Myocyte (in vitro differentiated cells): ENCODE measurements around the gene ZDHHC4. TPM values are rescaled to one million over a fixed set of nuclear protein-coding genes. Genes with fewer than 3 reads are reported as not detected.
A peak's percentile ranks its signal among the peaks of the same experiment; 100 is the strongest.
"Not testable (repeated sequence)": the region's sequence is repeated elsewhere in the genome, so short reads cannot be mapped to it uniquely, and the experiment has no call there.

Experiments
- DNase-seq: peaks from one replicate; pipeline ENCODE4 v3.0.0-alpha.2; 2012; ENCODE audit warnings: low read depth
- total RNA-seq: library from RNA; depleted of rRNA; stranded (reverse); fragments of >200 nt; gene quantifications from 2 replicates; pipeline ENCODE4 v1.2.3, GENCODE V29; 2014

Gene ZDHHC4
- total RNA-seq, 1 donor from 2014 or later, result 84.3 TPM

DNA sequence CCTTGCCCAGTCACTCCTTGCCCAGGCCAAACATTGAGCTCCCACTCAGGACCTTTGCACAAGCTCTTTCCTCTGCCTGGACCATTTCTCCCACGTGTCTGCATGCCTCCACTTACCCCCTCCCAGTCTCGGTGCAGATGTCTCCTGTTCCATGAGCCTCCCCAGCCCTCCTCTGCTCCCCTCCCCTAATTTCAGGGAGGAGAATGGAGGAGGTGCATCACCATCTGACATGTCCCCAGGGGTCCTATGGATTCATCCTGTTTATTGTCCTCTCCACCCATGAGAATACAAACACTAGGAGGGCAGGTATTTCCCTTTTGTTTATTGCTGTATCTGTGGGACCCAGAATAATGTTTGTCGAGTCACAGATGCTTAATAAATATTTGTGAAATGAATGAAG, 17.4 kb upstream of the ZDHHC4 start:
- no peak for DNase-seq

DNA sequence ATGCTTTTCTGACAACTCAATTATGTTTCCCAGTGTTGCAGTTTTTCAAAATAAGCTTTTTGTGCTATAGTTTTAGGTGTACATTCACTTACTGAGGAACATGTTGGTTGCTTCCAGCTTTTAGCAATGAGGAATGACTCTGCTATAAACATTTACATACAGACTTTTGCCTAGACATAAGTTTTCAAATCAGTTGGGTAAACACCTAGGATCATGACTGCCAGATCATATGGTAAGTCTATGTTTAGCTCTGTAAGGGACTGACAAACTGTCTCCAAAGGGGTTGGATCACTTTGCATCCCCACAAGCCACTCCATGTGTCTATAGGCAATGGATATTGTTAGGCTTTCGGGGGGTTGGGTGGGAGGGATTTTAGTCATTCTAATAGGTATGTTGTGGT, 15.1 kb upstream of the ZDHHC4 start:
- no peak for DNase-seq

DNA sequence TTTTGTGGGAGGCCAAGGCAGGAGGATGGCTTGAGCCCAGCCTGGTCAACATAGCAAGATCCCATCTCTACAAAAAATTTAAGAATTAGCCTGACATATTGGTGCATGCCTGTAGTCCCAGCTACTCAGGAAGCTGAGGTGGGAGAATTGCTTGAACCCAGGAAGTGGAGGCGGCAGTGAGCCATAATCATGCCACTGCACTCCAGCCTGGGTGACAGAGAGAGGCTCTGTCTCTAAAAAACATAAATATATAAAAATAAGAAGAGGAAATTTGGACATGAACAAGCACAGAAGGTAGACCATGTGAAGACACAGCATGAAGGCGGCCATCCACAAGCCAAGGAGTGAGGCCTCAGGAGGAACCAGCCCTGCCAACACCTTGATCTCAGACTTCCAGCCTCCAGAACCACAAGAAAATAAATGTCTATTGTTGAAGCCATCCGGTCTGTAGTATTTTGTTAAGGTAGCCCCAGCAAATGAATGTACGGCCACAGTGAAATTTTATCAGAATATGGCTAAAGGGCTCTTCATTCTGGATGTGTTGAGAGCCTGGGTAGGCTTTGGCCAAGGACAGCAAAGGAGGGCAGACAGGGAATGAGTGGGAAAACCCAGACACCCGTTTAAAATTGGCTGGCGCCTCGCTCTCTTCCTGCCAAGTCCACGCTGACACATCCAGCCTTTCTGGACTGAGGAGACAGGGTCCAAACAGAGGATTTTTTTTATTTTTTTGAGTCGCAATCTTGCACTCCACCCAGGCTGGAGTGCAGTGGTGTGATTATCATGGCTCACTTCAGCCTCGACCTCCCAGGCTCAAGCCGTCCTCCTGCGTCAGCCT, 13.1 kb upstream of the ZDHHC4 start:
- no peak for DNase-seq

GRCh38 chr7:6565655-6566054, 11.6 kb upstream of the ZDHHC4 start:
- no peak for DNase-seq

DNA sequence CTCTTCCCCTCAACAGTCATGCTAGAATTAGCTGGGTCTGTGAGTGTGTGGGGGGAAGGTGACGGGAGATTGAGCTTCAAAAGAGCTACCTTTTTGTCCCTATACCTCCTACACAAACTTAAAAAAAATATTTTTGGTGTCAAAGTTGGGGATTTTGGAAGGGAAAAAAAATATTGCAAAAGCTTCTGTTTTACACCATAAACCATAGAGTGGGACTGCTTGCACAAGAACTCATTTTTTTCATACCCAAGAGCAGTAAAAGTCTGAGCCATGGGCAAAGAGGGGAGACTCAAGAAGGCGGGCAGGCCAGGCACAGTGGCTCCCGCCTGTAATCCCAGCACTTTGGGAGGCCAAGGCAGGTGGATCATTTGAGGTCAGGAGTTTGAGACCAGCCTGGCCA, 9.4 kb upstream of the ZDHHC4 start:
- no peak for DNase-seq

- peak; percentile 9 for DNase-seq
Measured at GRCh38 chr7:6571160-6571779, 6.0 kb upstream of the ZDHHC4 start.

- no peak for DNase-seq
Measured at GRCh38 chr7:6575281-6576023, 1.8 kb upstream of the ZDHHC4 start.

DNA sequence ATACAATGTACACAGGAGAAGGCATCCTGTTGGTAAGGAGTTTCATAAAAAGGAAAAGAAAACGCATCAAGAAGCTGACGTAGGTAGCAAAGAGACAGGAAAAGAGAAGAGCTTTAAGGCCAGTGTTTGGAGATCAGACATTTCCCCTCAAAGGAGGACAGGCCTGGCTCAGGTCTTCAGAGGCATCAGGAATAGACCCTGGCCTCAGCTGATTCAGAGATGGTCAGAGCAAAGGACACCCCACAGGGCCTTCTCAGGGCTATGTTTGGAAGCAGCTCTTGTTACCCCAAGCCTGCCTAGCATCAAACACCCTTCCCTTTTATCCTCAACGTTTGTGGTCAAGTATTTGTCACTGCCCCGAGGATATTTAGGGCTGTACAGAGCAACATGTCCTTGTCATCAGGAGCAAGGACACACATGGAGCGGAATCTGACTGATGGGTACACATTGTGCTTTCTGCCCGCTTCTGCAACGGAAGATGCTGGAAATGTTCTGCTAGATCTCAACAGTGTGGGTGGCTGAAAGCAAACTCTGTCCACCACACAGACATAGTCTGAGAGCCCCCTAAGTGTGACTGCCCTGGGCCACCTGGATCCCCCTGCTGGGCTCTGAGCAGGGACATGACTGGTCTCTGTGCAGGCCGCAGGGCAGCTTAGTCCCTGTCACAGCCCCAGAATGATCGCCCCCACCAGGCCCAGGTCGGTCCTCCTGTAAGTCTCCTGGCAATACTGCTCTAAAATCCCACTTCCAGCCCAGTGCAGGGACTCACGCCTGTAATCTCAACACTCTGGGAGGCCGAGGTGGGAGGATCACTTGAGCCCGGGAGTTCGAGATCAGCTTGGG, 1.0 kb upstream of the ZDHHC4 start:
- DNase-seq, result peak; percentile 24

- peak; percentile 19 for DNase-seq
Measured at GRCh38 chr7:6576867-6577368, 336 bp upstream of the ZDHHC4 start.

DNA sequence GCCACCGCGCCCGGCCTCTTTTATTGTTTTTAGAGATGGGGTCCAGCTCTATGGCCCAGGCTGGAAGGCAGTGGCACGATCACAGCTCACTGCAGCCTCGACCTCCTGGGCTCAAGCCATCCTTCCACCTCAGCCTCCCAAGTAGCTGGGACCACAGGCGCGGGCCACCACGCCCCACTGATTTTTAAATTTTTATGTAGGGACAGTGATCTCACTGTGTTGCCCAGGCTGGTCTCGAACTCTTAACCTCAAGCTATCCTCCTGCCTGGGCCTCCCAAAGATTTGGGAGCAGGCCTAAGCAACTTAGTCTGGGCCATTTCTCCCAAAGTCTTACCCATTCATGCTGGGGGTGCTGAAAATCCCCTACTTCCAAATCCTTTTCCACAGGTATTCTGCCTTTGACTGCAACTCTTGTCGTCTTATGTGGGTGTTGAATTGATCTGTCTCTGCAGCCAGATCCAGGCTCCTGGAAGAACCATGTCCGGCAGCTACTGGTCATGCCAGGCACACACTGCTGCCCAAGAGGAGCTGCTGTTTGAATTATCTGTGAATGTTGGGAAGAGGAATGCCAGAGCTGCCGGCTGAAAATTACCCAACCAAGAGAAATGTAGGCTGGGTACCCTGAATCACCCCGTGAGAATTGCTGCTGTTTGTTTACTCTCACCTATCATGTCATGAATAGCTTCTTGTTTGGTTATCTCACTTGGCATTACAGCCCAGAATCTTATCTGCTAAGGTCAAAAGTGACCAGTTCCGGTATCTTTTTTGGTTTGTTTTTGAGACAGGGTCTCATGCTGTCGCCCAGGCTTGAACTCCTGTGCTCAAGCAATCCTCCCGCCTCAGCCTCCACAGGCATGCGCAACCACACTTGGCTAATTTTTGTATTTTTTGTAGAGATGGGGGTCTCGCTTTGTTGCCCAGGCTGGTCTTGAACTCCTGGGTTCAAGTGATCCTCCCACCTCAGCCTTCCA, 1.1 kb downstream of the ZDHHC4 start:
- no peak for DNase-seq

DNA sequence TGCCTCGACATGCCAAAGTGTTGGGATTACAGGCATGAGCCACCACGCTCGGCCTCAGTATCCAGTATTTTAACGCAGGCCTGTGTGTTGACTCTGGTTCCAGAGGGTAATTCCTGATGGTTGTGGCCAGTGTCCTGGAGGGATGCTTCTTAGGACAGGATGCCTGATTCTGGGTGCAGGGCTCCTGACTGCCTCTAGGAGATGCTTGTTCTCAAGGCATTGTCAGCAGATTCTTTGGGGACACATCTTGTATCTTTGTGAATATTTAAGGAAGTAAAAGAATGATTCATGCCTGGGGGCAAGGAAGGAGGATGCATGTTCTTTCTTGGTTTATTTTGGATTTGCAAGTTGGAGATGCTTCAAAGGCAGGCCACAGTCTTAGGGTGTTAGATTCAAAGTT, 2.2 kb downstream of the ZDHHC4 start:
- no peak for DNase-seq

DNA sequence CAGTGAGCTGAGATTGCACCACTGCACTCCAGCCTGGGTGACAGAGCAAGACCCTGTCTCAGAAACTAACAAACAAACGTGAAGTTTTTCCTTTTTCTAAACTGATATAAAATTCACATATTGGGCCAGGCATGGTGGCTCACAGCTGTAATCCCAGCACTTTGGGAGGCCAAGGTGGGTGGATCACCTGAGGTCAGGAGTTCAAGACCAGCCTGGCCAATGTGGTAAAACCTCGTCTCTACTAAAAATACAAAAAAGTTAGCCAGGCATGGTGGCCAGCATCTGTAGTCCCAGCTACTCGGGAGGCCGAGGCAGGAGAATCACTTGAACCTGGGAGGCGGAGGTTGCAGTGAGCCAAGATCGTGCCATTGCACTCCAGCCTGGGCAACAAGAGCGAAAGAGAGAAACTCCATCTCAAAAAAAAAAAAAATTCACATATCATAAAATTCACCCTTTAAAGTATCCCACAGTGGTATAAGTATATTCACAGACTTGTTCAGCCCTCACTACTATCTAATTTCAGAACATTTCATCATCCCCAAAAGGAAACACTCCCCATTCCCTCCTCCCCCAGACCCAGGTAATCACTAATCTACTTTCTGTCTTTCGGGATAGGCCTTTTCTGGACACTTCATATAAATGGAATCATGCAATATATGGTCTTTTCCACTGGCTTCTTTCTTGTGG, 8.6 kb downstream of the ZDHHC4 start:
- not testable (repeated sequence) for DNase-seq

DNA sequence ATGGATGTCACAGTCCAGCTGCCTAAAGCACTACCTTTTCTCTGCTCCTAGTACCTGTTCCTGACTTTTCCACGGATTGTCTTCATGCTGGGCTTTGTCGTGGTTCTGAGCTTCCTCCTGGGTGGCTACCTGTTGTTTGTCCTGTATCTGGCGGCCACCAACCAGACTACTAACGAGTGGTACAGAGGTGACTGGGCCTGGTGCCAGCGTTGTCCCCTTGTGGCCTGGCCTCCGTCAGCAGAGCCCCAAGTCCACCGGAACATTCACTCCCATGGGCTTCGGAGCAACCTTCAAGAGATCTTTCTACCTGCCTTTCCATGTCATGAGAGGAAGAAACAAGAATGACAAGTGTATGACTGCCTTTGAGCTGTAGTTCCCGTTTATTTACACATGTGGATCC, 11.3 kb downstream of the ZDHHC4 start:
- DNase-seq, result no peak

DNA sequence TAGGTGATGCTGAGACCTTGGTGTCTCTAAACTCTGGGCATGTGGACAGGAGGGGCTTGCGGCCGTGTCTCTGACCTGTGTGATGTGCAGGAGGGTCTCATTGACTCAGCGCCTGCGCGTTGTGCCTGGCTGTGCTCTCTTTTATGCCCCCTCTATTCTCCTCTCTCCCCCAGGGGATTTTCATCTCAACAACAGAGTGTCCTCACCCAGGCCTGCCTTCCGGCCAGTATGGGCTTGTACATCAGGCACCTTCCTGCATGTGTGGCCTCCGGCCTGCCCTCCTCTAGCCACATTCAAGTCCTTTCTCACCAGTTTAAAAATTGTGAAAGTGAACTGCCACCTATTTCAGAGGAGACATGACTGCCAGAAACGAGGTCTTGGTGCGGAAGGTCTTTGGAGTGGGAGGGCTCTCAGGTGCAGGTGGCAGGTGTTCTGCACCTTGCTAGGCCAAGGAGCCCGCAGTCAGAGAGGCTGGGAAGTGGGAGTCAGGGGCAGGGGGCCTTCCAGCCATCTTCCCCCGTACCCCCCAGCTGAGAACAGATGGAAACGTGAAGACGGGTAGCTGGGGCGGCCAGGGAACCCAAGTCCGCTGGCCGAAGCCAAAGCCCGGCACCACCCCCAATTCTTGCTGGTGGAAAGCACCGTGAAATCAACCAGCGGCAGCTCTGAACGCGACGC, 12.0 kb downstream of the ZDHHC4 start:
- DNase-seq, result no peak

DNA sequence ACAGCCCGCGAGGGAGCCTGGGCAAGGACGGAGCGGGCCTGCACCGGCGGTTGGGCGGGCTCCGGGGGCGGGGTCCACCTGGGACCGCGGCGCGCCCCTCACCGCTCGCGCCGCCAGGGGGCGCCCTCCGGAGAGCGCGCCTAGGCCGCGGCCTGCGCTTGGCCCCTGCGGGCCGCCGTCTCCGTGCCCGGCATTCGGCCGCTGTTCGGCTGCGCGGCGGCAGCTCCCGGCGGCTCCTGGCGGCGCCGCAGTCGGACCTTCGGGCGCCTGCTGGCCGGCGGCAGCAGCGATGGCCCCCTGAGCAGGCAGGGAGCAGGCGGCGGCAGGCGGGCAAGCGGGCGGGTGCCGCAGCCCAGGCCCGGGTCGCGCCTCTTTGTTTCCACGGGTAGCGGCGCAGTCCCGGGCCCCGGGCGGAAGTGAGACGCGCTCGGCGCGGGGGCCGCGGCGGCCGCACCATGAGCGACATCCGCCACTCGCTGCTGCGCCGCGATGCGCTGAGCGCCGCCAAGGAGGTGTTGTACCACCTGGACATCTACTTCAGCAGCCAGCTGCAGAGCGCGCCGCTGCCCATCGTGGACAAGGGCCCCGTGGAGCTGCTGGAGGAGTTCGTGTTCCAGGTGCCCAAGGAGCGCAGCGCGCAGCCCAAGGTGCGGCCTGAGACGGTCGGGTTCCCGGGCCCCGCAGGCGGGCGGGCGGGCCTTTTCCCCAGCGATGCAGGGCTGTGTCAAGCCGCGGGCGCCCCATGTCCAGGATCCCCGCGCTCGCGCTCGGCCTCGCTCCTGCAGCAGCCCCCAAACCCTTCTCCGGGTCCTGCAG, 12.8 kb downstream of the ZDHHC4 start, which contains the start of gene INTS15:
Gene INTS15 (plus strand): TSS at position 193 of the 816 bp plus-strand sequence. CDS start 263 bp downstream, at position 456.
- peak; percentile 88 for DNase-seq

DNA sequence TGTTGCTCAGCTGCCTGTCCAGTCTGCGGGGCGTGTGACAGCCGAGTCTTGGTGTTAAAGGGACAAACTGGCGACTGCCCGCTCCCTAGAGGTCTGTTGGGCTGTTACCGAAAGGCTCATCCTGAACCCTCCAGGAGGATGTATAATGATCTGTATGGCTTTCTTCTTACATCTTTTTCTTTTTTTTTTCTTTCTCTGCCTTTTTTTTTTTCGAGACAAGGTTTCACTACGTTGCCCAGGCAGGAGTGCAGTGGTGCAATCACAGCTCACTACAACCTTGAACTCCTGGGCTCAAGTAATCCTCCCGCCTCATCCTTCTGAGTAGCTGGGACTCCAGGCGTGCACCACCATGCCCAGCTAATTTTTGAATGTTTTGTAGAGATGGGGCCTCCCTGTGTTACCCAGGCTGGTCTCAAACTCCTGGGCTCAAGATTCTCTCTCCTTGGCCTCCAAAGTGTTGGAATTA, 13.4 kb downstream of the ZDHHC4 start:
- DNase-seq, result peak; percentile 57

DNA sequence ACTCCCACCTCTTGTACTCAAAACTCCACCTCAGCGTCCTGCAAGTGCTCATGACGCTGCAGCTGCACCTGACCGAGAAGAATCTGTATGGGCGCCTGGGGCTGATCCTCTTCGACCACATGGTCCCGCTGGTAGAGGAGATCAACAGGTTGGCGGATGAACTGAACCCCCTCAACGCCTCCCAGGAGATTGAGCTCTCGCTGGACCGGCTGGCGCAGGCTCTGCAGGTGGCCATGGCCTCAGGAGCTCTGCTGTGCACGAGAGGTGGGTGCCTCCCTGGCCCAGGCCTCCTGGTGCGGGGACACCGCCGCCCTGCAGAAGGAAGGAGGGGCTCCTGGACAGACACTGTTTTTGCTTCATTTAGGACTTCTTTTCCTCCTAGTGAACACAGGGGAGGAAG, 22.8 kb downstream of the ZDHHC4 start:
- no peak for DNase-seq
